WTC11 (cell line): Measurements from ENCODE around the gene MED15. TPM values are rescaled to one million over a fixed set of nuclear protein-coding genes. Genes with fewer than 3 reads are reported as not detected.

Experiments used
- ATAC-seq: fragments of 200-7000 bp; cut with Tn5 transposase; 2 replicates; pipeline ENCODE4 v1.10.0; 2021; ENCODE audit warnings: mild to moderate bottlenecking, moderate library complexity
- CTCF ChIA-PET: fragments of 300-600 bp; sonication (Branson Sonifier 250); formaldehyde crosslinking; loops from one replicate; lab custom pipeline; 2021; ENCODE audit warnings: antibody characterized with exemption; lab: Charles Lee
- POLR2A ChIA-PET: fragments of 350-600 bp; sonication (Branson Sonifier 250); formaldehyde crosslinking; loops from one replicate; lab custom pipeline; 2021; ENCODE audit warnings: antibody characterized with exemption; lab: Charles Lee
- DNase-seq: peaks from one replicate; pipeline ENCODE4 v3.0.0; 2021; ENCODE audit warnings: low spot score
- H3K27ac Mint-ChIP-seq: 2 replicates; pipeline ENCODE4 v1.8.0; 2021; ENCODE audit warnings: mixed read lengths
- H3K27me3 Mint-ChIP-seq: 2 replicates; pipeline ENCODE4 v1.8.0; 2021; ENCODE audit warnings: low read depth, mild to moderate bottlenecking, moderate library complexity, mixed read lengths
- H3K36me3 Mint-ChIP-seq: 2 replicates; pipeline ENCODE4 v1.8.0; 2021; ENCODE audit warnings: mixed read lengths
- H3K4me1 Mint-ChIP-seq: 2 replicates; pipeline ENCODE4 v1.8.0; 2022; ENCODE audit warnings: mixed read lengths
- H3K4me3 Mint-ChIP-seq: 2 replicates; pipeline ENCODE4 v1.8.0; 2021; ENCODE audit warnings: mild to moderate bottlenecking, moderate library complexity, mixed read lengths
- H3K9me3 Mint-ChIP-seq: 2 replicates; pipeline ENCODE4 v1.8.0; 2021; ENCODE audit warnings: mixed read lengths
- ATF1 ChIP-seq: sonication (generic); formaldehyde crosslinking; IDR thresholded peaks from 2 replicates; pipeline ENCODE4 v1.8.1; 2023; ENCODE audit warnings: mild to moderate bottlenecking, moderate library complexity, missing genetic modification reagents
- ATF6 ChIP-seq: sonication (generic); formaldehyde crosslinking; IDR thresholded peaks from 2 replicates; pipeline ENCODE4 v1.8.1; 2023; ENCODE audit warnings: mild to moderate bottlenecking, missing genetic modification reagents
- E2F4 ChIP-seq: sonication (generic); formaldehyde crosslinking; IDR thresholded peaks from 2 replicates; pipeline ENCODE4 v1.8.1; 2022; ENCODE audit warnings: low read depth, mild to moderate bottlenecking, moderate library complexity, missing genetic modification reagents, borderline replicate concordance
- JUN ChIP-seq: sonication (generic); formaldehyde crosslinking; IDR thresholded peaks from 2 replicates; pipeline ENCODE4 v1.8.0; 2023; ENCODE audit warnings: mild to moderate bottlenecking, missing genetic modification reagents
- KAT7 ChIP-seq: sonication (generic); formaldehyde crosslinking; IDR thresholded peaks from 2 replicates; pipeline ENCODE4 v1.8.1; 2023; ENCODE audit warnings: missing genetic modification reagents, mild to moderate bottlenecking, borderline replicate concordance
- MYBL2 ChIP-seq: sonication (generic); formaldehyde crosslinking; IDR thresholded peaks from 2 replicates; pipeline ENCODE4 v1.8.1; 2023; ENCODE audit warnings: mild to moderate bottlenecking, moderate library complexity, missing genetic modification reagents
- NFE2L1 ChIP-seq: sonication (generic); formaldehyde crosslinking; IDR thresholded peaks from 2 replicates; pipeline ENCODE4 v1.8.1; 2023; ENCODE audit warnings: missing genetic modification reagents
- OVOL2 ChIP-seq: fragments of 250-450 bp; sonication (Bioruptor Pico); IDR thresholded peaks from 2 replicates; pipeline ENCODE4 v1.9.0; 2021; ENCODE audit warnings: mild to moderate bottlenecking, borderline replicate concordance
- PREB ChIP-seq: sonication (generic); formaldehyde crosslinking; IDR thresholded peaks from 2 replicates; pipeline ENCODE4 v1.8.1; 2022; ENCODE audit warnings: mild to moderate bottlenecking, missing genetic modification reagents, moderate library complexity, borderline replicate concordance
- SMAD4 ChIP-seq: sonication (generic); formaldehyde crosslinking; IDR thresholded peaks from 2 replicates; pipeline ENCODE4 v1.8.0; 2022; ENCODE audit warnings: mild to moderate bottlenecking, missing genetic modification reagents
- TCF7 ChIP-seq: sonication (generic); formaldehyde crosslinking; IDR thresholded peaks from 2 replicates; pipeline ENCODE4 v1.8.0; 2022; ENCODE audit warnings: mild to moderate bottlenecking, low read depth, missing genetic modification reagents, moderate library complexity
- TEAD4 ChIP-seq: sonication (generic); formaldehyde crosslinking; IDR thresholded peaks from 2 replicates; pipeline ENCODE4 v1.8.0; 2022; ENCODE audit warnings: mild to moderate bottlenecking, missing genetic modification reagents
- USF2 ChIP-seq: sonication (generic); formaldehyde crosslinking; IDR thresholded peaks from 2 replicates; pipeline ENCODE4 v1.8.1; 2023; ENCODE audit warnings: mild to moderate bottlenecking, missing genetic modification reagents, moderate library complexity
- ZNF232 ChIP-seq: sonication (generic); formaldehyde crosslinking; IDR thresholded peaks from 2 replicates; pipeline ENCODE4 v1.8.0; 2022; ENCODE audit warnings: mild to moderate bottlenecking, missing genetic modification reagents
- ZNF416 ChIP-seq: fragments of 250-450 bp; sonication (Bioruptor Pico); IDR thresholded peaks from 2 replicates; pipeline ENCODE4 v1.9.0; 2021; ENCODE audit warnings: mild to moderate bottlenecking, inconsistent platforms
- total RNA-seq: library from RNA; stranded (reverse); gene quantifications from 3 replicates; pipeline ENCODE4 v1.2.3, GENCODE V29; 2021
- TF ChIP-seq, protein P1 (sequence below): sonication (generic); formaldehyde crosslinking; IDR thresholded peaks from 2 replicates; pipeline ENCODE4 v1.8.0; 2023; ENCODE audit warnings: missing genetic modification reagents, mild to moderate bottlenecking, borderline replicate concordance
- TF ChIP-seq, protein P2 (sequence below): fragments of 250-450 bp; sonication (Bioruptor Pico); conservative IDR thresholded peaks from 2 replicates; pipeline ENCODE4 v1.9.0; 2021; ENCODE audit warnings: mild to moderate bottlenecking
- TF ChIP-seq, protein P3 (sequence below): sonication (generic); formaldehyde crosslinking; IDR thresholded peaks from 2 replicates; pipeline ENCODE4 v1.8.0; 2022; ENCODE audit warnings: mild to moderate bottlenecking, missing genetic modification reagents

The MED15 gene
- total RNA-seq, 1 experiment from 2014 or later: 67.7 TPM

DNA sequence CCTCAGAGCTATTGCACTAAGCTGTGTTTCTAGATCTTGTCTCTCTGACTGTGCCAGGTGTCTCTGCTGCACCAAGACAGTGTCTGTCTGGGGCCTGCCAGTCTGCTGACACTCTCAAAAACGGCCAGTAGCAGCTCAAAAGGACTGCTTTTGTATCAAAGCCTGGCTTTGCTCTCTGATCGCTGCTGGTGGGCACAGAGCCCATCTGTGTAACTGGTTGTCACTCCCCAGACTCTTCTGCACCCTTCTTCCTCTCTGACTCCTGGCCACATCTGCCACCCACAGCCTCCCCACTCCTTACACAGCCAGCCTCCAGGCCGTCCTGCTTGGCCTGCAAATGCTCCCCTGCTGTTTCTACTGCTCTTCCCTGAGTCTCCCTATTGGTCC lies 26.5 kb downstream of the MED15 start (continued):
- no peak for TF ChIP-seq E2F4 (CRISPR knock-in tag)
- TF ChIP-seq ATF6 (CRISPR knock-in tag): no peak
- no peak for TF ChIP-seq JUN (CRISPR knock-in tag)
- no peak for TF ChIP-seq ATF1 (CRISPR knock-in tag)
- TF ChIP-seq, all 79 proteins: peak for 0

- peak overlapping the region; percentile 76 for H3K27ac Mint-ChIP-seq
- TF ChIP-seq, protein P1, sequence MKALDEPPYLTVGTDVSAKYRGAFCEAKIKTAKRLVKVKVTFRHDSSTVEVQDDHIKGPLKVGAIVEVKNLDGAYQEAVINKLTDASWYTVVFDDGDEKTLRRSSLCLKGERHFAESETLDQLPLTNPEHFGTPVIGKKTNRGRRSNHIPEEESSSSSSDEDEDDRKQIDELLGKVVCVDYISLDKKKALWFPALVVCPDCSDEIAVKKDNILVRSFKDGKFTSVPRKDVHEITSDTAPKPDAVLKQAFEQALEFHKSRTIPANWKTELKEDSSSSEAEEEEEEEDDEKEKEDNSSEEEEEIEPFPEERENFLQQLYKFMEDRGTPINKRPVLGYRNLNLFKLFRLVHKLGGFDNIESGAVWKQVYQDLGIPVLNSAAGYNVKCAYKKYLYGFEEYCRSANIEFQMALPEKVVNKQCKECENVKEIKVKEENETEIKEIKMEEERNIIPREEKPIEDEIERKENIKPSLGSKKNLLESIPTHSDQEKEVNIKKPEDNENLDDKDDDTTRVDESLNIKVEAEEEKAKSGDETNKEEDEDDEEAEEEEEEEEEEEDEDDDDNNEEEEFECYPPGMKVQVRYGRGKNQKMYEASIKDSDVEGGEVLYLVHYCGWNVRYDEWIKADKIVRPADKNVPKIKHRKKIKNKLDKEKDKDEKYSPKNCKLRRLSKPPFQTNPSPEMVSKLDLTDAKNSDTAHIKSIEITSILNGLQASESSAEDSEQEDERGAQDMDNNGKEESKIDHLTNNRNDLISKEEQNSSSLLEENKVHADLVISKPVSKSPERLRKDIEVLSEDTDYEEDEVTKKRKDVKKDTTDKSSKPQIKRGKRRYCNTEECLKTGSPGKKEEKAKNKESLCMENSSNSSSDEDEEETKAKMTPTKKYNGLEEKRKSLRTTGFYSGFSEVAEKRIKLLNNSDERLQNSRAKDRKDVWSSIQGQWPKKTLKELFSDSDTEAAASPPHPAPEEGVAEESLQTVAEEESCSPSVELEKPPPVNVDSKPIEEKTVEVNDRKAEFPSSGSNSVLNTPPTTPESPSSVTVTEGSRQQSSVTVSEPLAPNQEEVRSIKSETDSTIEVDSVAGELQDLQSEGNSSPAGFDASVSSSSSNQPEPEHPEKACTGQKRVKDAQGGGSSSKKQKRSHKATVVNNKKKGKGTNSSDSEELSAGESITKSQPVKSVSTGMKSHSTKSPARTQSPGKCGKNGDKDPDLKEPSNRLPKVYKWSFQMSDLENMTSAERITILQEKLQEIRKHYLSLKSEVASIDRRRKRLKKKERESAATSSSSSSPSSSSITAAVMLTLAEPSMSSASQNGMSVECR (CRISPR knock-in tag): no peak
- TF ChIP-seq OVOL2 (CRISPR knock-in tag) (no peak), SMAD4 (no peak), KAT7 (CRISPR knock-in tag) (no peak), ZNF232 (CRISPR knock-in tag) (no peak), TCF7 (CRISPR knock-in tag) (no peak), USF2 (CRISPR knock-in tag) (no peak)
- H3K9me3 Mint-ChIP-seq: no peaks in the 10 kb centered on the region
- ATAC-seq: no peak
- peaks cover 28% of the 10 kb centered on the region for H3K36me3 Mint-ChIP-seq
- ChIA-PET CTCF (no interaction called here), POLR2A (no interaction called here)
- DNase-seq: no peak
- H3K27me3 Mint-ChIP-seq: no peaks in the 10 kb centered on the region
- H3K4me3 Mint-ChIP-seq: no peak overlapping the region
- peaks cover 11% of the 10 kb centered on the region for H3K4me1 Mint-ChIP-seq
These were observed 29.3 kb downstream of the MED15 start for GRCh38 chr22:20536590-20537324.

DNA sequence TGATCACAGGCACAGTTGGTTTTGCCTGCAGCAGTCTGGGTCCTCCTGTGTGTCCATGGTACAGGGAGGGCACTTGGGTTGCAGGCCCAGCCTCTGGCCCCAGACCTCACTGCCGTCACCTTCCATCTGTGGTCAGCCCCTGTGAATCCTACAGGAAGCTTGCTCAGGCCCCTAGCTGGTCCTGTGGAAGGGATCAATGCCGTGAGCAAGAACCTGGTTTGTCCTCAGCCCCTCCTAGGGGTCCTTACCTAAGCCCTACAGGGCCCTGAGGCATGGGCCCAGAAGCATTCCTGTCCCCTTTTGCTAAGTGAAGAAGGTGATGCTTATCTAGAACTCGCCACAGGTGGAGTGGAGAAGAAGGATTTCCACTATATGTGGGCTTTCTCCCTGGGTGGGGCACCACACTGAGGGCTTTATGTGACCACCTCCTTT lies 29.9 kb downstream of the MED15 start:
- H3K36me3 Mint-ChIP-seq: peaks cover 33% of the 10 kb centered on the region
- ChIA-PET POLR2A (no interaction called here), CTCF (interaction anchor here (1.2 to 1.5 kb wide), 2 partner anchors 11 to 27 kb away, joined by 3 read pairs; no protein-coding TSS in a partner anchor)
- ATAC-seq: no peak
- no peaks in the 10 kb centered on the region for H3K9me3 Mint-ChIP-seq
- TF ChIP-seq NFE2L1 (no peak), ZNF416 (CRISPR knock-in tag) (no peak), PREB (CRISPR knock-in tag) (no peak), ZNF232 (CRISPR knock-in tag) (no peak), MYBL2 (CRISPR knock-in tag) (no peak), TEAD4 (no peak), USF2 (CRISPR knock-in tag) (no peak)
- TF ChIP-seq, protein P2, sequence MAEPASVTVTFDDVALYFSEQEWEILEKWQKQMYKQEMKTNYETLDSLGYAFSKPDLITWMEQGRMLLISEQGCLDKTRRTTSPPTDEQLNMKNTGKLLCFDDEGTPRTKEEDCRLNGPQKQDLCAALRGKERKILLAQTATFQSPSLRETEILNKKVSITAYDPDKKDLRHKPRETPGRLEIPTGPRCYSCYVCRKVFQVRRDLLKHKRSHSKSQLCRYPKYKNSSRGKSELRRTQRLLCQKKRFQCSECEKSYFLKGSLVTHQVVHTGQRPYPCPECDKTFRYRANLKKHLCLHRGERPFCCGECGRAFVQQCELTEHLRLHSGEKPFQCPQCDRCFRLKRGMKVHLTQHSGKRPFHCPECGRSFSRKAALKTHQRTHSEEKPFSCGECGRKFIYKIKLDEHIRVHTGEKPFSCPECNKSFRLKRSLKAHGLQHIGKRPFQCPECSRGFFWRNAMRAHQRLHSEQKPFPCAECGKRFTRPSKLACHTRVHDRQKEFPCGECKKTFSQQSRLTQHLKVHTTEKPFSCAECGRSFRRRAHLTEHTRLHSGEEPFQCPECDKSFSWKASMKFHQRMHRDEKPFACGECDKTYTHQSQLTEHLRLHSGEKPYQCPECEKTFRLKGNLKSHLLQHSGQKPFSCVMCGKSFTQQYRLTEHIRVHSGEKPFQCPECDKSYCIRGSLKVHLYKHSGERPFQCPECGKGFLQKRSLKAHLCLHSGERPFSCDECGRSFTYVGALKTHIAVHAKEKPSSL (CRISPR knock-in tag): no peak
- TF ChIP-seq, protein P3, sequence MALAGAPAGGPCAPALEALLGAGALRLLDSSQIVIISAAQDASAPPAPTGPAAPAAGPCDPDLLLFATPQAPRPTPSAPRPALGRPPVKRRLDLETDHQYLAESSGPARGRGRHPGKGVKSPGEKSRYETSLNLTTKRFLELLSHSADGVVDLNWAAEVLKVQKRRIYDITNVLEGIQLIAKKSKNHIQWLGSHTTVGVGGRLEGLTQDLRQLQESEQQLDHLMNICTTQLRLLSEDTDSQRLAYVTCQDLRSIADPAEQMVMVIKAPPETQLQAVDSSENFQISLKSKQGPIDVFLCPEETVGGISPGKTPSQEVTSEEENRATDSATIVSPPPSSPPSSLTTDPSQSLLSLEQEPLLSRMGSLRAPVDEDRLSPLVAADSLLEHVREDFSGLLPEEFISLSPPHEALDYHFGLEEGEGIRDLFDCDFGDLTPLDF (CRISPR knock-in tag): no peak
- TF ChIP-seq, all 79 proteins: peak for 0
- Mint-ChIP-seq H3K27ac (no peak overlapping the region; the same call in 1 of the 2 replicates), H3K4me1 (peaks cover 7% of the 10 kb centered on the region), H3K4me3 (no peak overlapping the region), H3K27me3 (no peaks in the 10 kb centered on the region)
- no peak for DNase-seq
